Measurements from ENCODE around the gene POLR2H.
A peak's percentile ranks its signal among the peaks of the same experiment; 100 is the strongest.

POLR2H gene

GRCh38 chr3:184361532-184361931, at the start of gene POLR2H, which contains the start of gene CLCN2:
Gene POLR2H (plus strand): TSS chr3:184361710. CDS start chr3:184363493, 1,783 bp downstream.
Gene CLCN2 (minus strand): TSS chr3:184361605. CDS start chr3:184361479, 126 bp downstream.
- Mint-ChIP-seq H3K27ac (peak within 1 kb of the TSS; percentile 92), H3K27me3 (peaks cover 29% of the 10 kb centered on the region), H3K4me1 (peaks cover 31% of the 10 kb centered on the region), H3K36me3 (peaks cover 20% of the 10 kb centered on the region), H3K4me3 (peak within 1 kb of the TSS; percentile 91), H3K9me3 (no peaks in the 10 kb centered on the region)
- peak; percentile 70 for DNase-seq
- CTCF ChIA-PET, result interaction anchor here (1.1 to 2.0 kb wide), 3 partner anchors 9 to 181 kb away, joined by 3 to 6 read pairs (median 3); no protein-coding TSS in a partner anchor

- peak within 1 kb of the TSS; percentile 86 for H3K4me3 Mint-ChIP-seq
- H3K27ac Mint-ChIP-seq, result peak within 1 kb of the TSS; percentile 94
- no peaks in the 10 kb centered on the region for H3K27me3 Mint-ChIP-seq
- DNase-seq, result peak; percentile 94
- CTCF ChIA-PET, result no interaction called here
- H3K9me3 Mint-ChIP-seq, result no peaks in the 10 kb centered on the region
- H3K36me3 Mint-ChIP-seq, result peaks cover 27% of the 10 kb centered on the region
- peaks cover 36% of the 10 kb centered on the region for H3K4me1 Mint-ChIP-seq
Measured at GRCh38 chr3:184314363-184314699, 47.2 kb upstream of the POLR2H start, which contains the start of gene EIF4G1. Gene EIF4G1 (plus strand): TSS chr3:184314606. CDS start chr3:184315797, 1,191 bp downstream.

- Mint-ChIP-seq H3K36me3 (peaks cover 29% of the 10 kb centered on the region), H3K9me3 (no peaks in the 10 kb centered on the region), H3K4me1 (peaks cover 38% of the 10 kb centered on the region), H3K27me3 (no peaks in the 10 kb centered on the region), H3K4me3 (peak overlapping the region; percentile 86), H3K27ac (peak overlapping the region; percentile 94)
- DNase-seq, result peak; percentile 77
- CTCF ChIA-PET, result interaction anchor here (0.7 kb wide), 1 partner anchor 65 kb away, joined by 3 read pairs; the partner anchor contains the start of gene EEF1AKMT4
Measured at GRCh38 chr3:184314700-184315542, 46.6 kb upstream of the POLR2H start.

GRCh38 chr3:184315543-184315867, 46.0 kb upstream of the POLR2H start:
- H3K9me3 Mint-ChIP-seq, result no peaks in the 10 kb centered on the region
- H3K27ac Mint-ChIP-seq, result peak overlapping the region; percentile 94
- peak overlapping the region; percentile 85 for H3K4me3 Mint-ChIP-seq
- no peak for DNase-seq
- peaks cover 42% of the 10 kb centered on the region for H3K4me1 Mint-ChIP-seq
- CTCF ChIA-PET, result no interaction called here
- H3K36me3 Mint-ChIP-seq, result peaks cover 31% of the 10 kb centered on the region
- H3K27me3 Mint-ChIP-seq, result no peaks in the 10 kb centered on the region

- peak overlapping the region; percentile 85 for H3K4me3 Mint-ChIP-seq
- peaks cover 37% of the 10 kb centered on the region for H3K36me3 Mint-ChIP-seq
- no peaks in the 10 kb centered on the region for H3K27me3 Mint-ChIP-seq
- no peaks in the 10 kb centered on the region for H3K9me3 Mint-ChIP-seq
- no peak for DNase-seq
- H3K4me1 Mint-ChIP-seq, result peaks cover 42% of the 10 kb centered on the region
- peak overlapping the region; percentile 94 for H3K27ac Mint-ChIP-seq
- CTCF ChIA-PET, result no interaction called here
Measured at GRCh38 chr3:184315871-184316661, 45.4 kb upstream of the POLR2H start.

- no peak for DNase-seq
- peak overlapping the region; percentile 94 for H3K27ac Mint-ChIP-seq
- H3K9me3 Mint-ChIP-seq, result no peaks in the 10 kb centered on the region
- H3K27me3 Mint-ChIP-seq, result no peaks in the 10 kb centered on the region
- peak overlapping the region; percentile 85 for H3K4me3 Mint-ChIP-seq
- CTCF ChIA-PET, result no interaction called here
- H3K36me3 Mint-ChIP-seq, result peaks cover 44% of the 10 kb centered on the region
- H3K4me1 Mint-ChIP-seq, result peaks cover 45% of the 10 kb centered on the region
Measured at GRCh38 chr3:184316792-184317191, 44.7 kb upstream of the POLR2H start.

- Mint-ChIP-seq H3K27ac (peak overlapping the region; percentile 47), H3K36me3 (peaks cover 44% of the 10 kb centered on the region), H3K27me3 (no peaks in the 10 kb centered on the region), H3K4me3 (peak overlapping the region; percentile 85), H3K4me1 (peaks cover 45% of the 10 kb centered on the region), H3K9me3 (no peaks in the 10 kb centered on the region)
- CTCF ChIA-PET, result no interaction called here
- no peak for DNase-seq
Measured at GRCh38 chr3:184317201-184317600, 44.3 kb upstream of the POLR2H start.

GRCh38 chr3:184320104-184320445, 41.4 kb upstream of the POLR2H start:
- Mint-ChIP-seq H3K4me1 (peaks cover 40% of the 10 kb centered on the region), H3K4me3 (no peak overlapping the region), H3K36me3 (peaks cover 67% of the 10 kb centered on the region), H3K27me3 (no peaks in the 10 kb centered on the region), H3K27ac (no peak overlapping the region), H3K9me3 (no peaks in the 10 kb centered on the region)
- no peak for DNase-seq
- CTCF ChIA-PET, result no interaction called here

GRCh38 chr3:184321666-184322065, 39.8 kb upstream of the POLR2H start:
- CTCF ChIA-PET, result no interaction called here
- Mint-ChIP-seq H3K27me3 (no peaks in the 10 kb centered on the region), H3K4me3 (no peak overlapping the region), H3K9me3 (no peaks in the 10 kb centered on the region), H3K36me3 (peaks cover 77% of the 10 kb centered on the region), H3K4me1 (peaks cover 29% of the 10 kb centered on the region), H3K27ac (peak overlapping the region; percentile 55)
- DNase-seq, result no peak

GRCh38 chr3:184322731-184323487, 38.6 kb upstream of the POLR2H start:
- no peak for DNase-seq
- peaks cover 78% of the 10 kb centered on the region for H3K36me3 Mint-ChIP-seq
- no peak overlapping the region for H3K4me3 Mint-ChIP-seq
- no peaks in the 10 kb centered on the region for H3K9me3 Mint-ChIP-seq
- H3K27me3 Mint-ChIP-seq, result no peaks in the 10 kb centered on the region
- peaks cover 17% of the 10 kb centered on the region for H3K4me1 Mint-ChIP-seq
- CTCF ChIA-PET, result no interaction called here
- H3K27ac Mint-ChIP-seq, result no peak overlapping the region

- Mint-ChIP-seq H3K9me3 (no peaks in the 10 kb centered on the region), H3K4me3 (no peak overlapping the region), H3K27ac (no peak overlapping the region), H3K27me3 (no peaks in the 10 kb centered on the region), H3K36me3 (peaks cover 81% of the 10 kb centered on the region), H3K4me1 (peaks cover 13% of the 10 kb centered on the region)
- CTCF ChIA-PET, result no interaction called here
- no peak for DNase-seq
Measured at GRCh38 chr3:184323696-184324095, 37.8 kb upstream of the POLR2H start.

GRCh38 chr3:184325269-184325668, 36.2 kb upstream of the POLR2H start:
- CTCF ChIA-PET, result interaction anchor here (1.0 kb wide), 1 partner anchor 99 kb away, joined by 3 read pairs; no protein-coding TSS in a partner anchor

GRCh38 chr3:184325715-184326369, 35.7 kb upstream of the POLR2H start:
- Mint-ChIP-seq H3K27ac (no peak overlapping the region), H3K4me3 (no peak overlapping the region), H3K4me1 (peaks cover 2% of the 10 kb centered on the region), H3K9me3 (no peaks in the 10 kb centered on the region), H3K36me3 (peaks cover 83% of the 10 kb centered on the region), H3K27me3 (no peaks in the 10 kb centered on the region)
- CTCF ChIA-PET, result interaction anchor here (1.1 kb wide), 1 partner anchor 46 kb away, joined by 3 read pairs; no protein-coding TSS in a partner anchor
- DNase-seq, result no peak

More at GRCh38 chr3:184325269-184325668, 36.2 kb upstream of the POLR2H start:
- no peak overlapping the region for H3K4me3 Mint-ChIP-seq
- no peaks in the 10 kb centered on the region for H3K9me3 Mint-ChIP-seq
- H3K4me1 Mint-ChIP-seq, result peaks cover 4% of the 10 kb centered on the region
- H3K36me3 Mint-ChIP-seq, result peaks cover 86% of the 10 kb centered on the region
- no peak overlapping the region for H3K27ac Mint-ChIP-seq
- no peaks in the 10 kb centered on the region for H3K27me3 Mint-ChIP-seq
- no peak for DNase-seq
